Sigmoid colon (tissue), 4 donors: ENCODE results near the gene LAMA4.

ENCODE experiments used
- EP300 ChIP-seq, 4 donors: sonication (generic); formaldehyde crosslinking; IDR thresholded peaks; one replicate each; pipeline ENCODE4 v1.6.1; 2017; ENCODE audit warnings: antibody characterized with exemption in 4 of 4
- POLR2A ChIP-seq, 2 donors: fragments of 450-650 bp; IDR thresholded peaks; one replicate each; pipeline ENCODE4 v1.6.1; 2016; ENCODE audit warnings: antibody characterized with exemption in 2 of 2, mild to moderate bottlenecking in 2 of 2, moderate library complexity in 2 of 2

- TF ChIP-seq EP300 (IDR thresholded peaks at IDR 0.05) = no peak
- no peak for TF ChIP-seq POLR2A (IDR thresholded peaks at IDR 0.05)
Observed at GRCh38 chr6:112216662-112217551, 37.5 kb downstream of the LAMA4 start.
